ENCODE data around the gene ADAMTS12. TPM values are rescaled to one million over a fixed set of nuclear protein-coding genes. Genes with fewer than 3 reads are reported as not detected.

The ADAMTS12 gene
- total RNA-seq, 2 donors from 2014 or later = 0.43 to 1.7 TPM

- no peak overlapping the region for H3K4me3 ChIP-seq
- no peaks in the 10 kb centered on the region for H3K4me1 ChIP-seq
- no peak for TF ChIP-seq CTCF (IDR thresholded peaks at IDR 0.05)
- no peaks in the 10 kb centered on the region for H3K27me3 ChIP-seq
- H3K36me3 ChIP-seq = no peaks in the 10 kb centered on the region
- no peak for DNase-seq (ENCODE audit: low spot score)
- H3K27ac ChIP-seq = no peak overlapping the region
- no peaks in the 10 kb centered on the region for H3K9me3 ChIP-seq
Observed at GRCh38 chr5:33633699-33634098, 258.1 kb downstream of the ADAMTS12 start.

GRCh38 chr5:33631786-33632185 is 260.0 kb downstream of the ADAMTS12 start:
- DNase-seq (ENCODE audit: low spot score) = no peak
- H3K4me3 ChIP-seq = no peak overlapping the region

GRCh38 chr5:33631139-33631538 is 260.7 kb downstream of the ADAMTS12 start:
- no peak for DNase-seq (ENCODE audit: low spot score)
- H3K4me3 ChIP-seq = no peak overlapping the region
- no peaks in the 10 kb centered on the region for H3K4me1 ChIP-seq
- H3K27me3 ChIP-seq = no peaks in the 10 kb centered on the region
- no peak for TF ChIP-seq CTCF (IDR thresholded peaks at IDR 0.05)
- H3K36me3 ChIP-seq = no peaks in the 10 kb centered on the region
- no peaks in the 10 kb centered on the region for H3K9me3 ChIP-seq
- no peak overlapping the region for H3K27ac ChIP-seq

More at GRCh38 chr5:33631786-33632185, 260.0 kb downstream of the ADAMTS12 start:
- H3K36me3 ChIP-seq = no peaks in the 10 kb centered on the region
- no peaks in the 10 kb centered on the region for H3K4me1 ChIP-seq
- no peaks in the 10 kb centered on the region for H3K27me3 ChIP-seq
- TF ChIP-seq CTCF (IDR thresholded peaks at IDR 0.05) = no peak
- no peak overlapping the region for H3K27ac ChIP-seq
- H3K9me3 ChIP-seq = no peaks in the 10 kb centered on the region

- no peak for TF ChIP-seq CTCF (IDR thresholded peaks at IDR 0.05)
- no peak overlapping the region for H3K4me3 ChIP-seq
- H3K4me1 ChIP-seq = no peaks in the 10 kb centered on the region
- no peaks in the 10 kb centered on the region for H3K36me3 ChIP-seq
- no peaks in the 10 kb centered on the region for H3K9me3 ChIP-seq
- H3K27ac ChIP-seq = no peak overlapping the region
- DNase-seq (ENCODE audit: low spot score) = no peak
- no peaks in the 10 kb centered on the region for H3K27me3 ChIP-seq
Observed at GRCh38 chr5:33629999-33630398, 261.8 kb downstream of the ADAMTS12 start.

- no peaks in the 10 kb centered on the region for H3K36me3 ChIP-seq
- TF ChIP-seq CTCF (IDR thresholded peaks at IDR 0.05) = no peak
- no peaks in the 10 kb centered on the region for H3K27me3 ChIP-seq
- no peak for DNase-seq (ENCODE audit: low spot score)
- no peaks in the 10 kb centered on the region for H3K9me3 ChIP-seq
- no peak overlapping the region for H3K4me3 ChIP-seq
- no peaks in the 10 kb centered on the region for H3K4me1 ChIP-seq
- H3K27ac ChIP-seq = no peak overlapping the region
Observed at GRCh38 chr5:33628796-33629195, 263.0 kb downstream of the ADAMTS12 start.

GRCh38 chr5:33621514-33621913 is 270.3 kb downstream of the ADAMTS12 start:
- Histone ChIP-seq H3K36me3 (no peaks in the 10 kb centered on the region), H3K27ac (no peak overlapping the region), H3K4me1 (no peaks in the 10 kb centered on the region), H3K27me3 (no peaks in the 10 kb centered on the region), H3K9me3 (no peaks in the 10 kb centered on the region), H3K4me3 (no peak overlapping the region)
- TF ChIP-seq CTCF (IDR thresholded peaks at IDR 0.05) = no peak
- DNase-seq (ENCODE audit: low spot score) = no peak
